ENCODE data around the gene MED23.
"Not testable (repeated sequence)": the region's sequence is repeated elsewhere in the genome, so short reads cannot be mapped to it uniquely, and the experiment has no call there.

DNA sequence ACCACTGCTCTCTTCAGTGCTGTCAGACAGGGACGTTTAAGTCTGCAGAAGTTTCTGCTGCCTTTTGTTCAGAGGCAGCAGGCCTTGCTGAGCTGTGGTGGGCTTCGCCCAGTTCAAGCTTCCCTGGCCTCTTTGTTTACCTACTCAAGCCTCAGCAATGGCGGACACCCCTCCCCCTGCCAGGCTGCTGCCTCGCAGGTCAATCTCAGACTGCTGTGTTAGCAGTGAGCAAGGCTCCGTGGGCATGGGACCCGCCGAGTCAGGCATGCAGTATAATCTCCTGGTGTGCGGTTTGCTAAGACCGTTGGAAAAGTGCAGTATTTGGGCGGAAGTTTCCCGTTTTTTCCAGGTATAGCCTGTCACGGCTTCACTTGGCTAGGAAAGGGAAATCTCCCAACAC, 96.4 kb downstream of the MED23 start:
- TF ChIP-seq EZH2phosphoT487 (IDR thresholded peaks at IDR 0.05; ENCODE audit: borderline replicate concordance); CTCF (conservative IDR thresholded peaks at IDR 0.05; ENCODE audit: low read length): not testable (repeated sequence)

Measured in Loucy (cell line).